Pancreas (tissue), 10 donors: ENCODE measurements around the gene VWA8. TPM values are rescaled to one million over a fixed set of nuclear protein-coding genes. Genes with fewer than 3 reads are reported as not detected.

ENCODE experiments used
- ATAC-seq, 4 donors: fragments of 200-7000 bp; cut with Tn5 transposase; one replicate each; pipeline versions ENCODE4 v1.8.0 to v1.9.1; 2020; ENCODE audit warnings: mild to moderate bottlenecking in 4 of 4, moderate library complexity in 4 of 4
- DNase-seq, 6 donors: peaks; one replicate each; pipeline ENCODE4 v3.0.0-alpha.2; 2020
- FAIRE-seq: peaks from 2 replicates; lab custom pipeline; 2012; peaks lifted over from hg19 to GRCh38; lab: Jason Lieb, UNC
- H3K27ac ChIP-seq, 4 donors: fragments of 200-600 bp; sonication (generic); 1 replicate in 3 of 4; 2 replicates in 1 of 4; pipeline versions ENCODE4 v1.5.0 to v1.8.0; 2020
- H3K27me3 ChIP-seq, 4 donors: fragments of 200-600 bp; one replicate each; pipeline ENCODE4 v1.8.0; 2021
- H3K36me3 ChIP-seq, 3 donors: fragments of 200-600 bp; sonication (generic) in 1 of 3; one replicate each; pipeline versions ENCODE4 v1.5.0 to v1.8.0; 2020 to 2021
- H3K4me1 ChIP-seq, 3 donors: fragments of 200-600 bp; one replicate each; pipeline ENCODE4 v1.8.0; 2021
- H3K4me3 ChIP-seq, 4 donors: fragments of 200-600 bp; sonication (generic) in 2 of 4; one replicate each; pipeline versions ENCODE4 v1.5.0 to v1.8.0; 2020 to 2021
- H3K9me3 ChIP-seq, 4 donors: fragments of 200-600 bp; one replicate each; pipeline ENCODE4 v1.8.0; 2021
- CTCF ChIP-seq, 4 donors: fragments of 200-600 bp; sonication (generic) in 3 of 4; IDR thresholded peaks; one replicate each; pipeline versions ENCODE4 v1.5.0 to v1.8.0; 2021; ENCODE audit warnings: antibody characterized with exemption in 4 of 4
- WGBS, 2 donors: extraction: QIAGEN DNeasy Blood & Tissue Kit; methylation state at CpG; one replicate each; pipeline ENCODE4 v1.1.7; 2013; 5-methylcytosine and 5-hydroxymethylcytosine counted together
- intact Hi-C, 3 donors: fragments of 100-400 bp; cut with DNase I; formaldehyde crosslinking; loops; one replicate each; pipeline versions ENCODE4 v1.11.1 to v1.14.2; 2022
- polyA plus RNA-seq, 2 donors: library from polyadenylated mRNA; stranded (reverse); fragments of 200-250 nt; gene quantifications; one replicate each; pipeline ENCODE4 v1.2.3, GENCODE V29; 2013
- total RNA-seq, 6 donors: library from RNA; stranded (reverse); fragmentation: NEBNext Ultra II Directional in 4 of 6; extraction: Animal tissue kit (Norgen Biotek cat#: 25700) in 4 of 6; gene quantifications; one replicate each; pipeline versions ENCODE4 v1.2.1 to v1.2.4, GENCODE V29; 2021 to 2023
- donor health status: healthy with polysubstance abuse.
- donor health status: DM: no; HTN: no; CAD: no; lungs with moderate emphysema.
- donor health status: DM: no; HTN: no; CAD: no.
- donor health status: control.
- donor health status: control.
- donor health status: Bipolar disorder and iron deficiency.
- donor health status: DM: yes; HTN: yes; CAD: no.
- donor health status: DM: no; HTN: no; CAD: no.
- donor health status: DM: no; HTN: no; CAD: no.
- donor health status: DM: yes; HTN: yes; CAD: no.

The VWA8 gene
- total and polyA plus RNA-seq, 8 donors, result 3.3 to 15.8 (median 9.2) TPM

- no peak for ATAC-seq
Measured at GRCh38 chr13:41802684-41803444, 158.0 kb downstream of the VWA8 start.

GRCh38 chr13:41802043-41802683 lies 158.7 kb downstream of the VWA8 start:
- no peaks in the 10 kb centered on the region for H3K4me1 ChIP-seq
- H3K27ac ChIP-seq, result no peak overlapping the region
- no peak overlapping the region for H3K4me3 ChIP-seq
- ATAC-seq, result no peak
- no peak for DNase-seq
- intact Hi-C loops, result no loop called here
- WGBS, 2 donors, result 92 to 97% methylated on average over 2 of the region's 2 CpGs
- no peak for TF ChIP-seq CTCF (IDR thresholded peaks at IDR 0.05)
- H3K9me3 ChIP-seq, result no peaks in the 10 kb centered on the region
- no peaks in the 10 kb centered on the region for H3K36me3 ChIP-seq
- no peaks in the 10 kb centered on the region for H3K27me3 ChIP-seq
- no peak for FAIRE-seq

More at GRCh38 chr13:41802684-41803444, 158.0 kb downstream of the VWA8 start:
- H3K4me3 ChIP-seq, result no peak overlapping the region
- no peaks in the 10 kb centered on the region for H3K36me3 ChIP-seq
- no peak overlapping the region for H3K27ac ChIP-seq
- no peak for TF ChIP-seq CTCF (IDR thresholded peaks at IDR 0.05)
- no peaks in the 10 kb centered on the region for H3K4me1 ChIP-seq
- 96 to 100% methylated on average over 1 of the region's 1 CpG for WGBS, 2 donors
- FAIRE-seq (no peak), DNase-seq (no peak)
- H3K27me3 ChIP-seq, result no peaks in the 10 kb centered on the region
- no peaks in the 10 kb centered on the region for H3K9me3 ChIP-seq
- intact Hi-C loops, result no loop called here

GRCh38 chr13:41791056-41791455 lies 169.9 kb downstream of the VWA8 start:
- TF ChIP-seq CTCF (IDR thresholded peaks at IDR 0.05), result no peak
- no peak for DNase-seq
- no peak for FAIRE-seq

GRCh38 chr13:41788552-41788951 lies 172.4 kb downstream of the VWA8 start:
- DNase-seq (no peak), ATAC-seq (peak in 1 of 4 donors; percentile 25), FAIRE-seq (no peak)
- Histone ChIP-seq H3K27ac (no peak overlapping the region), H3K36me3 (no peaks in the 10 kb centered on the region), H3K4me1 (no peaks in the 10 kb centered on the region), H3K9me3 (no peaks in the 10 kb centered on the region), H3K27me3 (no peaks in the 10 kb centered on the region), H3K4me3 (no peak overlapping the region)
- intact Hi-C loops, result no loop called here
- TF ChIP-seq CTCF (IDR thresholded peaks at IDR 0.05), result no peak
- whole genome bisulfite sequencing, 2 donors, result 74 to 78% methylated on average over 4 of the region's 4 CpGs

More at GRCh38 chr13:41791056-41791455, 169.9 kb downstream of the VWA8 start:
- no peaks in the 10 kb centered on the region for H3K36me3 ChIP-seq
- intact Hi-C loops, result no loop called here
- no peak overlapping the region for H3K4me3 ChIP-seq
- no peaks in the 10 kb centered on the region for H3K4me1 ChIP-seq
- no peak overlapping the region for H3K27ac ChIP-seq
- ATAC-seq, result no peak
- no peaks in the 10 kb centered on the region for H3K27me3 ChIP-seq
- no peaks in the 10 kb centered on the region for H3K9me3 ChIP-seq
